Neural cell (in vitro differentiated cells): Measurements from ENCODE around the gene ZNF574. TPM values are rescaled to one million over a fixed set of nuclear protein-coding genes. Genes with fewer than 3 reads are reported as not detected.

Experiments
- H2AFZ ChIP-seq: fragments of 200-600, 300-800 bp; sonication (generic), shearing (Covaris generic); 2 replicates; pipeline ENCODE4 v1.6.0; 2014; ENCODE audit warnings: low read depth, mild to moderate bottlenecking, antibody characterized with exemption, low read length, moderate library complexity
- H3F3A ChIP-seq: fragments of 200-600 bp; shearing (Covaris generic); 2 replicates; pipeline ENCODE4 v1.6.1; 2016; ENCODE audit warnings: mild to moderate bottlenecking, moderate library complexity, mixed read lengths, antibody characterized with exemption, low read length; ENCODE audit not compliant: insufficient read depth, poor library complexity, severe bottlenecking
- H3K27ac ChIP-seq: fragments of 200-600, 300-800 bp; sonication (generic), shearing (Covaris generic); 2 replicates; pipeline ENCODE4 v1.5.1; 2014; ENCODE audit warnings: mild to moderate bottlenecking, low read length, moderate library complexity
- H3K27me3 ChIP-seq: fragments of 300-800, 200-600 bp; sonication (generic), shearing (Covaris generic); 2 replicates; pipeline ENCODE4 v1.6.0; 2014; ENCODE audit warnings: mild to moderate bottlenecking, low read depth, low read length, moderate library complexity; ENCODE audit not compliant: insufficient read depth
- H3K36me3 ChIP-seq: fragments of 300-800, 200-600 bp; sonication (generic), shearing (Covaris generic); 2 replicates; pipeline ENCODE4 v1.5.1; 2014; ENCODE audit warnings: mild to moderate bottlenecking, antibody characterized with exemption, low read length, moderate library complexity; ENCODE audit not compliant: insufficient read depth
- H3K4me2 ChIP-seq: fragments of 300-800, 200-600 bp; sonication (generic), shearing (Covaris generic); 2 replicates; pipeline ENCODE4 v1.6.0; 2014; ENCODE audit warnings: mild to moderate bottlenecking, low read length
- H3K4me3 ChIP-seq: fragments of 300-800, 200-600 bp; sonication (generic), shearing (Covaris generic); 2 replicates; pipeline ENCODE4 v1.5.1; 2014; ENCODE audit warnings: mild to moderate bottlenecking, low read length, moderate library complexity
- H3K79me2 ChIP-seq: fragments of 200-600 bp; shearing (Covaris generic); replicated peaks from 2 replicates; pipeline ENCODE4 v1.6.0; 2014; ENCODE audit warnings: mild to moderate bottlenecking, low read length, moderate library complexity; ENCODE audit not compliant: insufficient read depth
- H3K9ac ChIP-seq: fragments of 300-800, 200-600 bp; sonication (generic), shearing (Covaris generic); 2 replicates; pipeline ENCODE4 v1.6.1; 2016; ENCODE audit warnings: mild to moderate bottlenecking, low read length, mixed read lengths
- H3K9me2 ChIP-seq: fragments of 200-600 bp; shearing (Covaris generic); 2 replicates; pipeline ENCODE4 v1.6.1; 2016; ENCODE audit warnings: mild to moderate bottlenecking, low read length, mixed read lengths; ENCODE audit not compliant: insufficient read depth
- H3K9me3 ChIP-seq: fragments of 200-600, 300-800 bp; sonication (generic), shearing (Covaris generic); 2 replicates; pipeline ENCODE4 v1.6.1; 2016; ENCODE audit warnings: mild to moderate bottlenecking, mixed run types, low read length, moderate library complexity, mixed read lengths
- H4K20me1 ChIP-seq: fragments of 200-600 bp; shearing (Covaris generic); 2 replicates; pipeline ENCODE4 v1.6.1; 2016; ENCODE audit warnings: mild to moderate bottlenecking, mixed run types; ENCODE audit not compliant: insufficient read depth
- EP300 ChIP-seq: fragments of 450-650 bp; conservative IDR thresholded peaks from 2 replicates; pipeline ENCODE4 v1.6.1; 2014; ENCODE audit warnings: antibody characterized with exemption, mild to moderate bottlenecking, moderate library complexity; ENCODE audit not compliant: poor library complexity, severe bottlenecking
- EZH2 ChIP-seq: fragments of 200-600, 300-800 bp; shearing (Covaris generic), sonication (generic); IDR thresholded peaks from 2 replicates; pipeline ENCODE4 v1.6.1; 2014; ENCODE audit warnings: antibody characterized with exemption, low read length, borderline replicate concordance, mild to moderate bottlenecking; ENCODE audit not compliant: insufficient read depth, poor library complexity, severe bottlenecking
- MXI1 ChIP-seq: fragments of 450-650 bp; conservative IDR thresholded peaks from 2 replicates; pipeline ENCODE4 v1.6.1; 2014; ENCODE audit warnings: antibody characterized with exemption, mild to moderate bottlenecking; ENCODE audit not compliant: poor library complexity, severe bottlenecking
- POLR2AphosphoS5 ChIP-seq: IDR thresholded peaks from 2 replicates; pipeline ENCODE4 v1.6.1; 2012
- RAD21 ChIP-seq: fragments of 450-650 bp; conservative IDR thresholded peaks from 2 replicates; pipeline ENCODE4 v1.6.1; 2014; ENCODE audit warnings: antibody characterized with exemption, mild to moderate bottlenecking, moderate library complexity
- SMC3 ChIP-seq: fragments of 450-650 bp; conservative IDR thresholded peaks from 2 replicates; pipeline ENCODE4 v1.6.1; 2014; ENCODE audit warnings: antibody characterized with exemption, mild to moderate bottlenecking, moderate library complexity; ENCODE audit not compliant: poor library complexity
- TAF1 ChIP-seq: IDR thresholded peaks from 2 replicates; pipeline ENCODE4 v1.6.1; 2012; ENCODE audit warnings: low read depth
- polyA plus RNA-seq: library from polyadenylated mRNA; depleted of rRNA; stranded (reverse); fragments of >200 nt; gene quantifications from 2 replicates; pipeline ENCODE4 v1.2.3, GENCODE V29; 2014
- TF ChIP-seq, protein P1 (sequence below): fragments of 450-650 bp; IDR thresholded peaks from 2 replicates; pipeline ENCODE4 v1.5.1; 2014; ENCODE audit warnings: antibody characterized with exemption, mild to moderate bottlenecking, moderate library complexity; ENCODE audit not compliant: poor library complexity, severe bottlenecking
- TF ChIP-seq, protein P2 (sequence below): IDR thresholded peaks from 2 replicates; pipeline ENCODE4 v1.6.1; 2012; ENCODE audit warnings: borderline replicate concordance

The ZNF574 gene
- polyA plus RNA-seq, 1 donor from 2014 or later: 7.0 TPM

DNA sequence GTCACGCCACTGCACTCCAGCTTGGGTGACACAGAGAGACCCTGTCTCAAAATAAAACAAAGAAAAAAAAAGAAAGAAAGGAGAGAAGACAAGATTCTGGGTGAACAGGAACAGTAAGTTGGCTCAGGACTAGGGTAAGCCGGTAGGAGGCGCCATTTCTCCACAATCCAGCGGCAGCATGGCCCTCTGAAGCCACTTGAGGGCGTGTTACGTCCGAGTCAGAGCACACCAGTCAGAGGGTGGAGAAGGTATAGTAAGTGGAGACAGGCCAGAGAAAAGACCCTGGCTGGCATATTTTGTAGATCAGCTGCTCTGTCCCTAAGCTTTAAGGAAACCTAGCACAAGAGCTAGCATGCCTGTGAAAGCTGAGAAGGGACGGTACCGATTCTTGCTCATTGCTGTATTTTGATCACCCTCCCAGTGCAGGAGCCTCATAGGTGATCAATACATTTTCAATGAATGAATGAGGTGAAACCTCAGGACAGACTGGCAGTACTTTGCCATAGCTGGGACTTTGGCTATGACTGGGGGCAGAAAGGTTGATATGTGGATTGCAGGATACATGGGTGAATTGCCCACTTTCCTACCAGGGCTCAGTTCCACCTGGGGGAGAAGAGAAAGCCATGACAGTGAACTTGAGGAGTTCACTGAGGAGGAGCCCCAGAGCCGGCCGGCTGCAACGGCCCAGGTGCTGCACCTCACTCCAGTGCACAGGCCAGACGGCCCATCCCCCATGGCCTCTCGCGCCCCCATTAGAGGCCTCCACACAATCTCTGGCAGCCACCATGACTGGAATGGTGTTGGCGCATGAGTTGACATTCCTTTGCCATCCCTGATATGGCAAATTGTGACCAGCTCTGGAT lies 32.8 kb downstream of the ZNF574 start:
- Histone ChIP-seq H3K9me3 (no peaks in the 10 kb centered on the region), H3K9ac (no peak overlapping the region), H3K79me2 (no peaks in the 10 kb centered on the region), H3K4me3 (no peak overlapping the region), H3K9me2 (no peaks in the 10 kb centered on the region), H3K36me3 (no peaks in the 10 kb centered on the region), H3K4me2 (no peak overlapping the region), H3K27ac (no peak overlapping the region), H2AFZ (no peak overlapping the region), H4K20me1 (no peaks in the 10 kb centered on the region), H3K27me3 (no peaks in the 10 kb centered on the region), H3F3A (no peaks in the 10 kb centered on the region)
- TF ChIP-seq EZH2 (no peak), EP300 (no peak), RAD21 (peak; percentile 95), MXI1 (peak; percentile 34), POLR2AphosphoS5 (no peak), TAF1 (no peak), SMC3 (peak; percentile 88)
- TF ChIP-seq, protein P1, sequence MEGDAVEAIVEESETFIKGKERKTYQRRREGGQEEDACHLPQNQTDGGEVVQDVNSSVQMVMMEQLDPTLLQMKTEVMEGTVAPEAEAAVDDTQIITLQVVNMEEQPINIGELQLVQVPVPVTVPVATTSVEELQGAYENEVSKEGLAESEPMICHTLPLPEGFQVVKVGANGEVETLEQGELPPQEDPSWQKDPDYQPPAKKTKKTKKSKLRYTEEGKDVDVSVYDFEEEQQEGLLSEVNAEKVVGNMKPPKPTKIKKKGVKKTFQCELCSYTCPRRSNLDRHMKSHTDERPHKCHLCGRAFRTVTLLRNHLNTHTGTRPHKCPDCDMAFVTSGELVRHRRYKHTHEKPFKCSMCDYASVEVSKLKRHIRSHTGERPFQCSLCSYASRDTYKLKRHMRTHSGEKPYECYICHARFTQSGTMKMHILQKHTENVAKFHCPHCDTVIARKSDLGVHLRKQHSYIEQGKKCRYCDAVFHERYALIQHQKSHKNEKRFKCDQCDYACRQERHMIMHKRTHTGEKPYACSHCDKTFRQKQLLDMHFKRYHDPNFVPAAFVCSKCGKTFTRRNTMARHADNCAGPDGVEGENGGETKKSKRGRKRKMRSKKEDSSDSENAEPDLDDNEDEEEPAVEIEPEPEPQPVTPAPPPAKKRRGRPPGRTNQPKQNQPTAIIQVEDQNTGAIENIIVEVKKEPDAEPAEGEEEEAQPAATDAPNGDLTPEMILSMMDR: peak; percentile 99

DNA sequence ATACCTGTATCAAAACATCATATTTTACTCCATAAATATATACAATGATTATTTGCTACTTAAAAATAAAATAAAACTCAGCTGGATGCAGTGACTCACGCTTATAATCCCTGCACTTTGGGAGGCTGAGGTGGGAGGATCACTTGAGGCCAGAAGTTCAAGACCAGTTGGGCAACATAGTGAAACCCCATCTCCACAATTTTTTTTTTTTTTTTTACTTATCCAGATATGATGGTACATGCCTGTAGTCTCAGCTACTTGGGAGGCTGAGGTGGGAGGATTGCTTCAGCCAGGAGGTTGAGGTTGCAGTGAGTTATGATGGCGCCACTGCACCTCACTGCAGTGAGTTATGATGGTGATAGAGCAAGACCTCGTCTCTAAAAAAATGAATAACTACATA lies 33.9 kb downstream of the ZNF574 start:
- H3K9ac ChIP-seq: no peak overlapping the region
- H2AFZ ChIP-seq: no peak overlapping the region
- no peaks in the 10 kb centered on the region for H3F3A ChIP-seq
- no peaks in the 10 kb centered on the region for H3K36me3 ChIP-seq
- no peaks in the 10 kb centered on the region for H3K27me3 ChIP-seq
- no peak overlapping the region for H3K4me3 ChIP-seq
- no peaks in the 10 kb centered on the region for H3K79me2 ChIP-seq
- H3K9me3 ChIP-seq: no peaks in the 10 kb centered on the region
- no peak overlapping the region for H3K27ac ChIP-seq
- TF ChIP-seq RAD21 (no peak), TAF1 (no peak)
- no peak overlapping the region for H3K4me2 ChIP-seq
- no peaks in the 10 kb centered on the region for H4K20me1 ChIP-seq
- no peaks in the 10 kb centered on the region for H3K9me2 ChIP-seq

DNA sequence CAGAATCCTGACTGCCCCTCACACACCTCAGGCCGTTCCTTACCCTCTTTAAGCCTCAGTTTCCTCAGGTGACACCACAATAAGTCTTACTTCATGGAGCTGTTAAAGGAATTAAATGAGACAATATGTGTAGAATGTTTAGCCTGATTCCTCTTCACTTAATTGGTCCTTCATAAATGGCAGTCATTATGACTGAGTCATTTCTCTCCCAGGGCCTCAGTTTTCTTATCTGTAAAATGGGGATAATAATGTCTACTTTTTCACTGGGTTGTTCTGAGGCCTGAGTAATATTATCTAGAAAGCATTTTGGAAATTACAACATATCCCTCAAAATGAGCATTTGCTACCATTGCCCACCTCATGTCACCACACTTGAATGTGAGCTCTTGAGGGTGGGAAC lies 34.7 kb downstream of the ZNF574 start:
- H3K9me3 ChIP-seq: no peaks in the 10 kb centered on the region
- H3K4me2 ChIP-seq: no peak overlapping the region
- H3K79me2 ChIP-seq: no peaks in the 10 kb centered on the region
- no peaks in the 10 kb centered on the region for H3K9me2 ChIP-seq
- H3K9ac ChIP-seq: no peak overlapping the region
- H3K27me3 ChIP-seq: no peaks in the 10 kb centered on the region
- H3K36me3 ChIP-seq: no peaks in the 10 kb centered on the region
- H4K20me1 ChIP-seq: no peaks in the 10 kb centered on the region
- H3F3A ChIP-seq: no peaks in the 10 kb centered on the region
- no peak overlapping the region for H3K27ac ChIP-seq
- H3K4me3 ChIP-seq: no peak overlapping the region
- TF ChIP-seq, protein P2, sequence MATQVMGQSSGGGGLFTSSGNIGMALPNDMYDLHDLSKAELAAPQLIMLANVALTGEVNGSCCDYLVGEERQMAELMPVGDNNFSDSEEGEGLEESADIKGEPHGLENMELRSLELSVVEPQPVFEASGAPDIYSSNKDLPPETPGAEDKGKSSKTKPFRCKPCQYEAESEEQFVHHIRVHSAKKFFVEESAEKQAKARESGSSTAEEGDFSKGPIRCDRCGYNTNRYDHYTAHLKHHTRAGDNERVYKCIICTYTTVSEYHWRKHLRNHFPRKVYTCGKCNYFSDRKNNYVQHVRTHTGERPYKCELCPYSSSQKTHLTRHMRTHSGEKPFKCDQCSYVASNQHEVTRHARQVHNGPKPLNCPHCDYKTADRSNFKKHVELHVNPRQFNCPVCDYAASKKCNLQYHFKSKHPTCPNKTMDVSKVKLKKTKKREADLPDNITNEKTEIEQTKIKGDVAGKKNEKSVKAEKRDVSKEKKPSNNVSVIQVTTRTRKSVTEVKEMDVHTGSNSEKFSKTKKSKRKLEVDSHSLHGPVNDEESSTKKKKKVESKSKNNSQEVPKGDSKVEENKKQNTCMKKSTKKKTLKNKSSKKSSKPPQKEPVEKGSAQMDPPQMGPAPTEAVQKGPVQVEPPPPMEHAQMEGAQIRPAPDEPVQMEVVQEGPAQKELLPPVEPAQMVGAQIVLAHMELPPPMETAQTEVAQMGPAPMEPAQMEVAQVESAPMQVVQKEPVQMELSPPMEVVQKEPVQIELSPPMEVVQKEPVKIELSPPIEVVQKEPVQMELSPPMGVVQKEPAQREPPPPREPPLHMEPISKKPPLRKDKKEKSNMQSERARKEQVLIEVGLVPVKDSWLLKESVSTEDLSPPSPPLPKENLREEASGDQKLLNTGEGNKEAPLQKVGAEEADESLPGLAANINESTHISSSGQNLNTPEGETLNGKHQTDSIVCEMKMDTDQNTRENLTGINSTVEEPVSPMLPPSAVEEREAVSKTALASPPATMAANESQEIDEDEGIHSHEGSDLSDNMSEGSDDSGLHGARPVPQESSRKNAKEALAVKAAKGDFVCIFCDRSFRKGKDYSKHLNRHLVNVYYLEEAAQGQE: no peak
- TF ChIP-seq TAF1 (no peak), POLR2AphosphoS5 (no peak), SMC3 (no peak), RAD21 (no peak), EZH2 (no peak), EP300 (no peak), MXI1 (no peak)
- TF ChIP-seq, protein P1: no peak
- H2AFZ ChIP-seq: no peak overlapping the region
